ENCODE results near the gene PRMT5.
A peak's percentile ranks its signal among the peaks of the same experiment; 100 is the strongest.
"Not testable (repeated sequence)": the region's sequence is repeated elsewhere in the genome, so short reads cannot be mapped to it uniquely, and the experiment has no call there.

Gene PRMT5

DNA sequence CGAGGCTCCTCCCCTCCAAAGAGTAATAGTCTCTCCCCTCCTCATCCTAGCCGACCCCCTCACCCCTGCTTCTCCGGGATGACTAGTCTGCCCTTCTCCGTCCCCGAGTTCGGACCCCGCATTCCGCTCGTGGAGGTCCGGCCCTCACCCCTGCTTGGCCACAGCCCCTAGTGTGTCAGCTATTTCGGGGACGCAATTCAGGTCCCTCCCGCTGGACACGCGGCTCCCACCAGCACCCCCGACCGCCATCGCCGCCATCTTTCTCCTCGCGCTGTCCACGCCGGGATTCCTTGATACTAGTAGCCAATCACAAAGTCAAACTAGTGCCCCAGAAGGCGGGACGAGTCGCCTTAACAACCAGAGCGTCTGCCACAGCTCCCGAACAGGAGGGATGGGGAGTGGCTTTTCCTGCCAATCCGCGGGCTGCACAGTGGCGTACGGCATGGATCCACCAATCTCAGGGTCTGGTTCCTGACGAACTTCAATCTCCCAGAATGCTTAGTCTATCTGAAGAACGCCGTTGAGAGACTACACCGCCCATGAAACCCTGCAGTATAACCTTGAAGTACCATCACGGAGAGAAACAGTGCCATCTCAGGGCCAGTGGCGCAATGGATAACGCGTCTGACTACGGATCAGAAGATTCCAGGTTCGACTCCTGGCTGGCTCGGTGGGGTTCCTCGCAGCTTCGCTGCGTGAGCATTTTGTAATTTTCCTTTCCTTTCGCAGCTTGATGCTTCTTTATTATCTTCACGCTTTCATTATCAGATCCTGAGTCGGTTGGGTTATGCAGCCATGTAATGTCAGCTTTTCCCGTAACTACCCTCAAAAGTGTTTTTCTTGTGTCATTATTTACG lies at the start of gene PRMT5:
TSS of gene PRMT5 (minus strand) at position 273 of the 857 bp plus-strand sequence. CDS start at position 258, 15 bp downstream.
- in situ Hi-C loops (cut with MboI; ENCODE audit: low sequenced_read_pairs): no loop called here
- Histone ChIP-seq H3K9me3 (no peaks in the 10 kb centered on the region), H3K4me1 (peaks cover 5% of the 10 kb centered on the region), H3K36me3 (replicated peaks) (peaks cover 32% of the 10 kb centered on the region), H3K4me3 (peak within 1 kb of the TSS; percentile 93), H3K27me3 (ENCODE audit: low read depth) (no peaks in the 10 kb centered on the region)
- peak; percentile 99 for DNase-seq (ENCODE audit: low spot score in 2 of 2)

DNA sequence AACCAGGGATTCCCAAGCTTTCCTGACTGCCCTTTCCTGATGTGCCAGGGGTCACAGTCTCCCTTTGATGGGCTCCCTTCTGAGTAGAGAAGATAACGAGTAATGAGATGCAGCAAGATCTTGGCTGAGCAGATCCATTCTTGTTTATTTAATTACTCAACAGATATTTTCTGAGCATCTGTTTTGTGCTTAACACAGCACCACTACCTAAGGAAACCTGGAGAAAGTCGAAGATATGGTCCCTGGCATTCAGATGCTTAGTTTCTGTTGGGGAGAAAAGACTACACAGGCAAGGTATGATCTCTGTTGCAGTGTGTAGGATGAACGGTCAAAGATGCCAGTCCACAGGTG lies 49.3 kb upstream of the PRMT5 start:
- Histone ChIP-seq H3K4me1 (peaks cover 51% of the 10 kb centered on the region), H3K9me3 (no peaks in the 10 kb centered on the region), H3K27me3 (ENCODE audit: low read depth) (no peaks in the 10 kb centered on the region), H3K4me3 (no peak overlapping the region), H3K36me3 (replicated peaks) (peaks cover 50% of the 10 kb centered on the region)
- in situ Hi-C loops (cut with MboI; ENCODE audit: low sequenced_read_pairs): loop anchor here (5.0 kb wide), 1 partner anchor 74 kb away; no protein-coding TSS in a partner anchor
- no peak for DNase-seq (ENCODE audit: low spot score in 2 of 2)

DNA sequence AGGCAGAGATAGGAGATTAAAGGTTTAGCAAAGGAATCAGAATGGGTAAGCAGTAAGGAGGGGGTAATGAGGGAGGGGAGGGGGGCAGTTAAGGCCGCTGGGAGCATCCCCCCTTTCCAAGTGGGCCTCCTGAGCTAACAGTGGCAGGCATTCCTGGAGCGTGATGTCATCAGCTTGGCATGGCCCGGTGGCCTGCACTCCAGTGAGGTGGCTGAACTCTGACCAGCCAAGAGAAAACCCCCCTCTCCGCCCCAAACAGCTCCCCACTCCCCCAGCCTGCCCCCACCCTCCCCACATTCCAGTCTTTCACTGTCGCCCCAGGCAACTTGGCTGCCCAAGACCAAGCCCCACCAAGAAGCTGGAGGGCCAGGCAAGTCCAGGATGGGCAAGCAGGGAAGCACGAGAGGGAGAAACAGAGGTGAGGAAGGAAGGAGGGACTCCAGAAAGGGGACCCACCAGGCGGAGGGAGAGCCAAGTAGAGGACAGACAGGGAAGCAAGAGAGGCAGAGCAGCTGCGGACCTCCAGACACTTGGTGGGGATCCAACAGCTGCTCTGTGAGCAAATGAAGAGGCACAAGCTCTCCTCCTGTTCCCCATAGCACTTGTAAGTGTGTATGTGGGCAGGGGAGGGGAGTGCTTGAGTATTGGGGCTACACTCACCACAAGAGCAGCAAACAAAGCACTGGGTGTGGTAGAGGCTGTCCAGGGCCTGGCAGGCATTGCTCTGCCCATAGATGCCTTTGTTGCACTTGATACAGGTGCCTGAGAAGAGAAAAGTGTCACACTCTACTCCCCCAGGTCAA lies 48.7 kb upstream of the PRMT5 start:
- peaks cover 48% of the 10 kb centered on the region for H3K4me1 ChIP-seq
- in situ Hi-C loops (cut with MboI; ENCODE audit: low sequenced_read_pairs): loop anchor here (5.0 kb wide), 1 partner anchor 74 kb away; no protein-coding TSS in a partner anchor
- no peaks in the 10 kb centered on the region for H3K9me3 ChIP-seq
- no peak overlapping the region for H3K4me3 ChIP-seq
- peak; percentile 46 to 83 for DNase-seq (ENCODE audit: low spot score in 2 of 2)
- H3K36me3 ChIP-seq (replicated peaks): peaks cover 56% of the 10 kb centered on the region
- H3K27me3 ChIP-seq (ENCODE audit: low read depth): no peaks in the 10 kb centered on the region

DNA sequence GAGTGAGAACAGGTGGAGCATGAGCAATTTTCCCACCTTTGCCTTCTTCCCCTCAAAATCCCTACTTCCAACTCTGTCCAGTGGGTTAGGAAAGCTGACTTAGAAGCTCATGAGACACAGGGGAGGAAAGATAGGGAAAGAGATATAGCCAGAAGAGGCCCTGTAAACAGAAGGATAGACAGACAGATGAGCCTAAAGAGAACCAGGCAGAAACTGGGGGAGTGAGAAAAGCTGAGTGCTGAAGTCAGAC lies 48.2 kb upstream of the PRMT5 start:
- in situ Hi-C loops (cut with MboI; ENCODE audit: low sequenced_read_pairs): loop anchor here (5.0 kb wide), 1 partner anchor 75 kb away; no protein-coding TSS in a partner anchor
- no peaks in the 10 kb centered on the region for H3K27me3 ChIP-seq (ENCODE audit: low read depth)
- H3K9me3 ChIP-seq: no peaks in the 10 kb centered on the region
- H3K4me1 ChIP-seq: peaks cover 48% of the 10 kb centered on the region
- peaks cover 61% of the 10 kb centered on the region for H3K36me3 ChIP-seq (replicated peaks)
- no peak for DNase-seq (ENCODE audit: low spot score in 2 of 2)
- no peak overlapping the region for H3K4me3 ChIP-seq

DNA sequence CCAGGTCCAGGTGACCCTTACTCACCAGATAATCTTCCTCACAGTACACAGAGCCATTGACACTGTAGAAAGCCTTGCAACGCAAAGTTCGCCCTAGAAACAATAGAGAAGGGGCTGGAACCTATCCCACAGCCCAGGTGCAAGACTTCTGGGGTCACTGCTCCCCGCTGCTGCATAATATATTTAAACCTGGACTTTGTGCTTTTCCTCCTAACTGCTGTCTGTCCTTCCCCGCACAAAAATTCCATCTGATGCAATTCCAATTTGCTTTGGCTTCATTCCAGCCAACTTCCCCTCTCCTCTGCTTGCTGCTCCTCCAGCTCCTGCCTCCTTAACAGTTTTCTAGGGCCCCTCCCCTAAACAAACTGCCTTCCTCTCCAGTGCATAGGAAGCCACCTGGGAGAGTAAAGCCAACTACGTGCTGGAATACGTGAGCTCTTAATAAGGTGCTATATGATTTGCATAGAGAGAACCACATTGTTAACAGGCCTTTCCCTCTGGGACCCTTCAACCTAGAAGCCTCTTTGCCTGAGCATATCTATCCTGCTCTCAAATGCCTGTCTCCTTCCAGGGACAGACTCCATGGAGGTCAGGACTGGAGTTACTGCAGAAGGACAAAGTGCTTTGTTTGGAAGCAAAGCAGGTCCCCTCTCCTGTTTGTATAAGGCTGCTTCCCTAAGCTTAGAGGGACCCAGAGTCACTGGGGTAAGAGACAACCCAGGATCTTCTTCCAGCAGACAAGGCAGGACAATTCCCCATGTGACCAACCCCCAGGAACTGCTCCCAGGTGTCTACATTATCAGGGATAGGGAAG lies 47.7 kb upstream of the PRMT5 start:
- peaks cover 66% of the 10 kb centered on the region for H3K36me3 ChIP-seq (replicated peaks)
- no peaks in the 10 kb centered on the region for H3K9me3 ChIP-seq
- H3K4me3 ChIP-seq: no peak overlapping the region
- no peaks in the 10 kb centered on the region for H3K27me3 ChIP-seq (ENCODE audit: low read depth)
- in situ Hi-C loops (cut with MboI; ENCODE audit: low sequenced_read_pairs): loop anchor here (5.0 kb wide), 1 partner anchor 75 kb away; no protein-coding TSS in a partner anchor
- H3K4me1 ChIP-seq: peaks cover 48% of the 10 kb centered on the region
- peak in 1 of 2 experiments; percentile 53 for DNase-seq (ENCODE audit: low spot score in 2 of 2)

DNA sequence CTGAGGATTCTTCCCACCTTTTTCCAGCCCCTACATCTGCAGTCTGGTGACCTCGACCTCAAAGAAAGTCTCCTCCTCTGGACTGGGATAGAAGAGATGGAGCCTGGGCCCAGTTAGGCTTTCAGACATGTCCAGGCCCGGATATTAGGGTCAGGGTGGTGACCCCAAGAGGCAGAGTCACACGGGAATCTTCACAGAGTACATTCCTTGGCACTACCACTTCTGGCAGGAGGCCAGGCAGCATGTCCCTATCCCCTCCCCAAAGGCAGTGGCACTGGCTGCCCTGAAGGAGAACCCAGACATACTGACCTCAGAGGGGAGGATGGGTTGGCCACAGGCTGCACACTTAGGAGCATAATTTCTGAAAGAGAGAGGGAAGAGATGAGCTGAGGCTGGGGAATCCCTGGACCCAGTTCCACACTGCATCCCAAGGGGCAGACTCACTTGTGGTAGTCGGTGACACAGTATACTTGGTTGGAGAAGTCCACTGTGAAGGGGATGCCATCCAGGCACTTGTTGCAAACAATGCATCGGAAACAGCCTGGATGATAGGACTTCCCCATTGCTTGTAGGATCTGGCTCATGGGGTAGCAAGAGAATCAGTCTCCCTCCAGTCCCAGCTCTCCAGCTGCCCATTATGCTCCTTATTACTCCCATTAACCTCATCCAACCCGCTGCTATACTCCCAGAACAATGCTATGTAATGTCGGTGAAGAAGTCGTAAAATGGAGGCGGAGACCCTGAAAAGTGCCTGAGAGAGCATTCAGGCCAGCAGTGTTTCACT lies 45.5 kb upstream of the PRMT5 start:
- peak in 1 of 2 experiments; percentile 40 for DNase-seq (ENCODE audit: low spot score in 2 of 2)
- no peaks in the 10 kb centered on the region for H3K27me3 ChIP-seq (ENCODE audit: low read depth)
- no peak overlapping the region for H3K4me3 ChIP-seq
- peaks cover 72% of the 10 kb centered on the region for H3K36me3 ChIP-seq (replicated peaks)
- in situ Hi-C loops (cut with MboI; ENCODE audit: low sequenced_read_pairs): loop anchor here (5.0 kb wide), 1 partner anchor 78 kb away; no protein-coding TSS in a partner anchor
- peaks cover 42% of the 10 kb centered on the region for H3K4me1 ChIP-seq
- no peaks in the 10 kb centered on the region for H3K9me3 ChIP-seq

DNA sequence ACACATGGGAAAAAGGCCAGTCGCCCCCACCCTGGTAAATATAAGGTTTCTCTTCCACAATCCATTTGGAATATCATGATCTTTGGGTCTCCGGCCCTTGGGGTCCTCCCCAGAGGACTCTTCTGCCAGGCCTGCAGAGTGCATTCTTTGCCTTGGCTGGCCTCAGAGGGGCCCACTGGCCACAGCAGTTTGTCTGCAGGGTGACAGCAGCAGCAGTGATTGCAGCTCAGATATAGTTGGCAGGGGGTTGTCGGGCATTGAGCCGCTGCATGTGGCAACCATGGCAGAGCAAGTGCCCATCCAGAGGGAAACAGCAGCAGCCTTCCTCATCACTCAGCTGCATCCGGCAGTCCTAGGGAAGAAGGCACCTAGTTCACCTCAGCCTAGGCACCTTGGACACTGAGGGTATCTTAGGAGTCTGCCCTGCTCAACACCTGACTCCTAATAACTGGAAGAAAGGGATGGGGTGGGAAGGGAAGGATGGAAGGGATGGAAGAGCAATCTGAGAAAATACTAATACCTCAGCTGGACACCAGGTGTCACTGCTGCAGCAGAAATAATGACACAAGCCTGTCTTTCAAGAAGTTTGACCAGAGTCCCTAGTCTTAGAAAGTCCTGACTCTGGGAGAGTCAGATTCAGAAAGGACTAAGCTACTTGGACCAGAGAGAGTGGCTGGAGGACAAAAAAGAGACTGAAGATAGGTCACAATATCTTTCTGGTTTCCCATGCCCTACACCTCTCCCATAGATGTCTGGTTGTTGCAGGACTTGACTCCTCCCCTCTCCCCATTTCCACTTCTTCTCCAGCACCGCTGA lies 44.2 kb upstream of the PRMT5 start:
- Histone ChIP-seq H3K36me3 (replicated peaks) (peaks cover 74% of the 10 kb centered on the region), H3K27me3 (ENCODE audit: low read depth) (no peaks in the 10 kb centered on the region), H3K4me3 (no peak overlapping the region), H3K9me3 (no peaks in the 10 kb centered on the region), H3K4me1 (peaks cover 29% of the 10 kb centered on the region)
- in situ Hi-C loops (cut with MboI; ENCODE audit: low sequenced_read_pairs): no loop called here
- peak; percentile 52 to 69 for DNase-seq (ENCODE audit: low spot score in 2 of 2)

DNA sequence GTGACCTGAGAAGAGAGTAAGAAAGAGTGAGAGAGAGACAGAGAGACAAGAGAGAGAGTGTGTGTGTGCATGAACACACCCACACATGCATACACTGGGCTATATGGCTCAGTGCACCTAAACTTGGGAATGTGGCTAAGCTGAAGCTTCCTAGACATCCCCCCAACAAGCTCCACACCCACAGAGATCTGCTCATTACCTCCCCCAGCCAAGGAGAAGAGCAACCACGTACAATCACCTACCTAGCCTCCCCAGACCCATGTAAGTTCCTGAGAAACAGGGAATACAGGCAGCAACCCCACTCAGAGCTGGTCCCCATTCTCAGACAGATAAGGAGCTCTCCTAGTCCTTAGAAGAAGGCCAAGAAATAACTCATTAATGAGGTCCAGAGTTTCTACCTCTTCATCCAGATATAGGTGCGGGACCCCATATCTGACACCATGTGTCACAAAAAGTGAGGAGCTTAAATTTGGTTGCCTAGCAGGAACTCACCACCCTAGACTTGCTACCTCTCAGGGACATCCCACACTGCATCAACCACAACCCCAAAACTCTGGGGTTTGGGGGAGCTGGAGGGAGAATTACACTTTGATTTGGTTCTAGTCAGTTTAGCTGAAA lies 43.2 kb upstream of the PRMT5 start:
- Histone ChIP-seq H3K4me3 (no peak overlapping the region), H3K9me3 (no peaks in the 10 kb centered on the region), H3K27me3 (ENCODE audit: low read depth) (no peaks in the 10 kb centered on the region), H3K36me3 (replicated peaks) (peaks cover 69% of the 10 kb centered on the region), H3K4me1 (peaks cover 21% of the 10 kb centered on the region)
- in situ Hi-C loops (cut with MboI; ENCODE audit: low sequenced_read_pairs): no loop called here
- DNase-seq (ENCODE audit: low spot score in 2 of 2): no peak

DNA sequence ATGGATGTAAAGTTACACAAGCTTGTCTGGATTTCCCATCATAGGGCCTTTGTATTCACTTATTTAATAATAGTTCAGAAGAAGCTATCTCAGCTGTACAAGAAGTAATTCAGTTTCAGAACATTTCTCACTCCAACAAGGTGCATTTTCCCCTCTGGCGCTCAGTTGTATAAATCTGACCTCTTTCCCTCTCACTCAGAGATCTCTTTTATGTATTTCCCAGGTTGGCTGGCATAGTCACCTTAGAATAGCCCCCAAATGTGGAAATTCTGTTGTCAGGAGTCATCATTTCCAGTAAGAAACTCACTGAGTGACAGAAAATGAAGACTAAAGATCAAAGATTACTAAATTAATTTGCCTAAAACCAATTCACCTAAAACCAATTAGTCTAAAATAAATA lies 42.0 kb upstream of the PRMT5 start:
- Histone ChIP-seq H3K27me3 (ENCODE audit: low read depth) (no peaks in the 10 kb centered on the region), H3K36me3 (replicated peaks) (peaks cover 57% of the 10 kb centered on the region), H3K4me1 (peaks cover 16% of the 10 kb centered on the region), H3K9me3 (no peaks in the 10 kb centered on the region), H3K4me3 (no peak overlapping the region)
- in situ Hi-C loops (cut with MboI; ENCODE audit: low sequenced_read_pairs): no loop called here
- DNase-seq (ENCODE audit: low spot score in 2 of 2): no peak

DNA sequence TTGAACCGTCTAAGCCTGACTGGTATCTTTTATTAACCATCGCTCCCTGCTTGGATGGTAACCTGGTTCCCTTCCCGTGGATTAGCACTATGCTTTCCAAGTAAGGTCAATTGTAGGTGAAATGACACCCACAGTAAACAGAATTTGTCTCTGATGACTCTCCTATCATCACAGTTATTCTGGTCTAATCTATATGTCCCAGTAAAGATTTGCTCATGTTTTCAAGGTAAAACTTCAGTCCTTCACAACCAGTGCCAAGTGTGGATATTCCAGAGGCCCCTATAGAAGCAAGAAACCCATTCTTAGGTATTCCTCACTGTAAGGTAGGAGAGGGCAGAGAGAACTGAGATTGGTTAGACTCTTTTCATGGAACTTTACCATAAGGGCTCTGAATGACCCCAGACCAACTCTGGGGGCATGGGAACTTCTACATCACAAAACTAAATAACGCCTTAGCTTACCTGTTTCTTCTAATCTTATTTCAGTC lies 37.6 kb upstream of the PRMT5 start:
- H3K4me1 ChIP-seq: peaks cover 10% of the 10 kb centered on the region
- no peaks in the 10 kb centered on the region for H3K9me3 ChIP-seq
- DNase-seq (ENCODE audit: low spot score in 2 of 2): peak in 1 of 2 experiments; percentile 1
- no peak overlapping the region for H3K4me3 ChIP-seq
- H3K27me3 ChIP-seq (ENCODE audit: low read depth): no peaks in the 10 kb centered on the region
- in situ Hi-C loops (cut with MboI; ENCODE audit: low sequenced_read_pairs): no loop called here
- H3K36me3 ChIP-seq (replicated peaks): peaks cover 16% of the 10 kb centered on the region

DNA sequence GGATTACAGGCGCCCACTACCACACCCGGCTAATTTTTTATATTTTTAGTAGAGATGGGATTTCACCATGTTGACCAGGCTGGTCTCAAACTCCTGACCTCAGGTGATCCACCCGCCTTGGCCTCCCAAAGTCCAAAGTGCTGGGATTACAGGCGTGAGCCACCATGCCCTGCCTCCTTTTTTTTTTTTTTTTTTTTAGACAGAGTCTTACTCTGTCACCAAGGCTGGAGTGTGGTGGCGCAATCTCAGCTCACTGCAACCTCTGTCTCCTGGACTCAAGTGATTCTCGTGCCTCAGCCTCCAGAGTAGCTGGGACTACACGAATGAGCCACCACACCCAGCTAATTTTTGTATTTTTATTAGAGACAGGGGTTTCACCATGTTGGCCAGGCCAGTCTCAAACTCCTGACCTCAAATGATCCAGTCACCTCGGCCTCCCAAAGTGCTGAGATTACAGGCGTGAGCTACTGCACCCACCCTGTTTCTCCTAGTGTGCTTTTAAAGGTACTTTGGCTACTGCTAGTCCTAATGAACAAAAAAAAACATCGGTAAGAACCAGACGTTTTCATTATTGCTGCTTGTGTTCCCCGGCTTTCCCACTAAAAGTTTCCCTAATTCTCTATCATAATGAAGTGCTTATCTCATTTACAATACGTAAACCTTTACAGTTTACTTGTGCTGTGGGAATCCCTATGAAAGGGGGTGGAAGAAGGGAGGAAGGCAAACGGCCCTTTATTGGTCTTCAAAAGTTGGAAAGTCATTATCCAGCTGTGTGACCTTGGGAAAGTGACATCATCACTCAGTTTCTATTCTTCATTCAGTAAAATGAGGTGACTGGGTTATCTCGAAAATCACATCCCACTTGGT lies 37.0 kb upstream of the PRMT5 start:
- in situ Hi-C loops (cut with MboI; ENCODE audit: low sequenced_read_pairs); H3K9me3 ChIP-seq; H3K4me3 ChIP-seq; H3K36me3 ChIP-seq (replicated peaks); H3K27me3 ChIP-seq (ENCODE audit: low read depth): not testable (repeated sequence)
- DNase-seq (ENCODE audit: low spot score in 2 of 2): peak in 1 of 2 experiments; percentile 18
- peaks cover 14% of the 10 kb centered on the region for H3K4me1 ChIP-seq

Data from HAP-1 (cell line).